ENCODE measurements around the gene OCLN.
A peak's percentile ranks its signal among the peaks of the same experiment; 100 is the strongest.
"Not testable (repeated sequence)": the region's sequence is repeated elsewhere in the genome, so short reads cannot be mapped to it uniquely, and the experiment has no call there.

Gene OCLN

DNA sequence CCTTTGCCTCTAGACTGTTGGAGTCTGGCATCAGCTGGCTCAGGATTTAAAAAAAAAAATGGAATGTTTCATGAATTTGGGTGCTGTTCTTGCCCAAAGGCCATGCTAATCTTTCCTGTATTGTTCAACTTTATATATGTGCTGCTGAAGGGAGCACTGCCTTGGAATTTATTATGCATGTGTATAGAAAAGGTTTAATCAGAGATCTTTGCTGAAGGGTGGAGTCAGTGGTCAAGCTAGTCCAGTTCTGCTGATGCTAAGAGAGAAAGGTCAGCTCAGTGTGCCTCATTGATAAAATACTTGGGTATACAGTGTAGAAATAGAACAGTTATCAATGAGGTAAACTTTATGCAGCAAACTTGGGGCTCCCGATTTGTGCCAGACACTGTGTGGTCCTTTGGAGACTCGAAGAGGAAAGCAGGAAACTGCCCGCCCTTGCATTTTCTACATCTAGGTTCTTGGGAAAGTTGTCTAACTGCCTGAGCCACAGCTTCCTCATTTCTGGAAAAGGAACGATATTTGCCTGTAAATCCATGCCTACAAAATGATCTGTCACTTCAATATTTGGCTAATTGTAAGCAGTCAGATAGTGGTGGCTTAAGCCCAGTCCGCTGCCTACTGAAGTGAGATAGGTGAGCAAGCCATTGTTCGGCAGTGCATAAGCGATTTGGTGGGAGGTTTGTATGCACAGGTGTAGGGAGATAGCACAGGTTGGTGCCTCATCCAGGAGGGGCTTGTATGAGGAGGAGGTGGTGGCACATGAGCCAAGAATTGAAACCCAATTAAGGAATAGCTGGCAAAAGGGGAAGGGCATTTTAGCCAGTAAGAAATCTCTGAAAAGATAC, 38.2 kb downstream of the OCLN start:
- peak; percentile 37 for DNase-seq

GRCh38 chr5:69531406-69531801, 38.8 kb downstream of the OCLN start:
- no peak for DNase-seq

- DNase-seq = not testable (repeated sequence)
Measured at GRCh38 chr5:69537911-69538310, 45.3 kb downstream of the OCLN start.

DNA sequence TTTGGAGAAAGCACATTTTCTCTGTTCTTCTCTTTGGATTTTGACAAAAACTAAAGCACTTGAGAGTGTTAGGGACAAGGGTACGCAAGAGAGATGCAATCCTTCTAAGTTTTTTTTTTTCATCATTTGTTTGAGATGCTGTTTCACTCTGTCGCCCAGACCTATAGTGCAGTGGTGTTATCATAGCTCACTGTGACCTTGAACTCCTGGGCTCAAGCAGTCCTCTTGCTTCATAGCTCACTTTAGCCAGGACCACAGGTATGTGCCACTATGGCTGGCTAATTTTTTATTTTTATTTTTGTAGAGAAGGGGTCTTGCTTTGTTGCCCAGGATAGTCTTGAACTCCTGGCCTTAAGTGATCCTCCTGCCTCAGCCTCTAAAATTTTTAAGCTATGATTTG, 46.1 kb downstream of the OCLN start:
- DNase-seq = not testable (repeated sequence)

- DNase-seq = not testable (repeated sequence)
Measured at GRCh38 chr5:69541347-69541746, 48.8 kb downstream of the OCLN start.

DNA sequence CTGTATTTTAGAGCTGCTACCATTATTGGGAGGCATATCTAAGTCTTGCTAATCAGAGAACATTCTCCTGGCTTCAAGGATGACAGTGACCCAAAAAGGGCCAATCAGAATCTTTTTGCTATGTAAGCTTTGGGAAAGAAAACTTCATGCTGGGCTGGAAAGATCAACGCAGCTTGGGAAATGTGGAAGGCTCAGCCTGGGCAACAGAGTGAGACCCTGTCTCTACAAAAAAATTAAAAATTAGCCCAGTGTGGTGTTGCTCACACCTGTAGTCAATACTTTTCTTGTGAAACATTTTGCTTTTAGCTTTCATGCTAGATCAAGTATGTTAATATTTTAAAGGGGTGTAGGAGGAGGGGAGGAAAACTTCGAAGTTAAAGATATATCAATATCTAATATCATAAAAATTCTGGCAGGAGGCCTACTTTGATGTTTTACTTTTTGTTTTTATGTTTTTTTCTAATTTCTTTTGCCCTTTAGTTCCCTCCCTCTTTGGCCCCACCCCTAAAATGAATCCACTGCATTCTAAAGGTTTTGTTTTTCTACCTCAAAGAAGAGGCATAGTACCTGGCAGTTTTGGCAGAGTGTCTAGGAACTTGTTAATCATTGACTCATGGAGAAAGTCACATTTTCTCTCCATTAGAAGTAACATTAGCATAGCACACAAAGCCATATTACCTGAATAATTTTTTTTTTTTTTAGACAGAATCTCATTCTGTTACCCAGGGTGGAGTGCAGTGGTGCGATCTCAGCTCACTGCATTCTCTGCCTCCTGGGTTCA, 50.4 kb downstream of the OCLN start:
- not testable (repeated sequence) for DNase-seq

- not testable (repeated sequence) for DNase-seq
Measured at GRCh38 chr5:69544602-69545001, 52.0 kb downstream of the OCLN start.

DNA sequence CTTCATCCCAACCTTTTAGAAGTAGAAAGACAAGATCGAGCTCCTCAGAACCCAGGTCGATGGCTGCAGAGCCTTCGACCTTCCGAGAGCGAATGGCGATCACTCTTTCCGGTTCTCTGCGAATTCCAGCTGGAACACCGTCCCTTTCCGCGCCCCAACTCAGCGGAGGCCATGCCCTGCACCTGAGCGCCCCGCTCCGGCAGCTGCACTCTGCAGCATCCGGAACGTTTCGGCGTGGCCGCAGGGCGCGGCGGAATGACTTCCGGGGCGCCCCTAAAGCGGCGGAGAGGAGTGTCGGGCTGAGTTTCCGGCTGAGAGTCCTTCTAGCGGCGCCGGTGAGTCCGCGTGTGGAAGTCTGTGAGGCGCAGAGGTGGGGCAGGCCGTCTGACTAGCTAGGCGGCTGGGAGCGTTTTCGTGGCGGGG, 67.3 kb downstream of the OCLN start, which contains the start of gene GTF2H2C:
Gene GTF2H2C (plus strand): TSS at position 284 of the 423 bp plus-strand sequence. CDS start 4,942 bp downstream, outside the sequence.
- not testable (repeated sequence) for DNase-seq

- not testable (repeated sequence) for DNase-seq
Measured at GRCh38 chr5:69560587-69561431, 68.2 kb downstream of the OCLN start.

- not testable (repeated sequence) for DNase-seq
Measured at GRCh38 chr5:69566172-69566571, 73.6 kb downstream of the OCLN start.

GRCh38 chr5:69568072-69568471, 75.5 kb downstream of the OCLN start:
- not testable (repeated sequence) for DNase-seq

DNA sequence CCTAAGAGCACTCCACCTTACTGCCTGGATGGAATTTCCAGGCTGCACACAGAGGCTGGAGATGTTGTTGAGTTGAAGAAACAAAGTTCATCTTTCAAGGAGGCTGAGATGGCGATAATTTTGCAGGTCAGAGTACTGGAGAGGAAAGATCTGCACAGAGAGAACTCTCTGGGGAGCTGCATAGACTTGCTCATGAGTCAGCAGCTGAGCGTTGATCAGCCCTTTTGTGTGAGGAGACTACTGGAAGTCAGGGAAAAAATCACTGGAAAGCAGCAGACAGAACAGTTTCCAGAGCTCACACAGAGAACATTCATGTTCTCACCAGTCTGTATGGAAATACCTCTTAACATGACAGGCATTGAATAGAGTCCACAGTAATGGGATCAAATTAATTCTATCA, 90.8 kb downstream of the OCLN start:
- not testable (repeated sequence) for DNase-seq

- DNase-seq = not testable (repeated sequence)
Measured at GRCh38 chr5:69596114-69596840, 103.7 kb downstream of the OCLN start.

- not testable (repeated sequence) for DNase-seq
Measured at GRCh38 chr5:69601947-69602346, 109.4 kb downstream of the OCLN start.

DNA sequence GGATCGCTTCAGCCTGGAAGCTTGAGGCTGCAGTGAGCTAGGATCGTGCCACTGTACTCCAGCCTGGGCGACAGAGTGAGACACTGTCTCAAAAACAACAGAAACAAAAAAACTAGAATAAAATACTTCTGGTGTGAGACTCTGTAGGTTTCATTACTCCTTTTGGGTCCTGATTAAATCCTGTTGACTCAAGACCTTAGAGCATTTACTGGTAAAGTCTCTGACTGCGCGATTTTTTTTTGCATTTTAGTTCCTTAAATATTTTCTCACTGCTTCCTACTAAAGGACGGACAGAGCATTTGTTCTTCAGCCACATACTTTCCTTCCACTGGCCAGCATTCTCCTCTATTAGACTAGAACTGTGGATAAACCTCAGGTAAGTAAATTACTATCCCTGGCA, 114.2 kb downstream of the OCLN start:
- not testable (repeated sequence) for DNase-seq

All from NCI-H2029 treated with DMSO at 0.1 percent for 48 hours (cell line).